Nucleus accumbens (tissue), 56 donors: ENCODE data around the gene LSM6.

Experiments
- DNase-seq, 56 donors: peaks; one replicate each; lab custom pipeline; 2025; lab: John Stamatoyannopoulos, UW

Gene LSM6

GRCh38 chr4:146183209-146183608, 7.7 kb downstream of the LSM6 start:
- no peak for DNase-seq

DNA sequence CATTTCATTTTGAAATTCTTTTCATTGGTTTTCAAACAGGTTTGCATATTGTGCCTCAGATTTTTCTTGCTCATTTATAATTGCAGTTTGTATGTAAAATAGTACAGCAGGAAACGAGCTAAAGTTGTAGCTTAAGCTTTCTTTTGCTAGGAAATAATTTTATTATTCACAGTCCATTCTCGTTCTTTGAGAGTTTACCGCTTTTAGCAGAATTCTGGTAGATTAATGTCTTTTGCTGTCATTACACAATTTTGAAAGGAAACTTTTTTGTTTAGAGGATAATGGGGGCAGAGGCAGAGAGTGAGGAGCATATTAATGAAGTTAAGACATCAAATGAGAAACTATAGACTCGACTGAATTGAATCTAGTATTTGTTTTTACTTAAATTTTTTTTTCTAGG, 10.5 kb downstream of the LSM6 start:
- no peak for DNase-seq

DNA sequence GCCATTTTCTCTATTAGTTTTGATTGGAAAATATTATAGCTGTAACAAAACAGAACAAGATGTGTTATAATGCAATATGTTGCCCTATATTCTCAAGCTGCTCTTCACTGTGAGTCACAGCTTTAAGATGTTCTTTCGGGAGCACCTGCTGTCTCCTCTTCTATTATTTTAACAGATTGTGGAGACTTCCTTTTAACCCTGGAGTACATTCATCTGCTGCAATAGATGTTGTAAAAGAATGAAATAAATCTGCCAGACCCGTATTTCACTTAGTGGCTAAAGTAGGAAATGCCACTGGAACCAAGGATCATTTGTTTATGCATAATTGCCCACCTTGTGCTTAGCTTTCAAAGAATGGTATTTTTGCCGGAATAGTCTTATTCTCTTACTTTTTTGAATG, 11.1 kb downstream of the LSM6 start:
- DNase-seq = no peak

- DNase-seq = no peak
Observed at GRCh38 chr4:146190456-146190855, 14.9 kb downstream of the LSM6 start.

DNA sequence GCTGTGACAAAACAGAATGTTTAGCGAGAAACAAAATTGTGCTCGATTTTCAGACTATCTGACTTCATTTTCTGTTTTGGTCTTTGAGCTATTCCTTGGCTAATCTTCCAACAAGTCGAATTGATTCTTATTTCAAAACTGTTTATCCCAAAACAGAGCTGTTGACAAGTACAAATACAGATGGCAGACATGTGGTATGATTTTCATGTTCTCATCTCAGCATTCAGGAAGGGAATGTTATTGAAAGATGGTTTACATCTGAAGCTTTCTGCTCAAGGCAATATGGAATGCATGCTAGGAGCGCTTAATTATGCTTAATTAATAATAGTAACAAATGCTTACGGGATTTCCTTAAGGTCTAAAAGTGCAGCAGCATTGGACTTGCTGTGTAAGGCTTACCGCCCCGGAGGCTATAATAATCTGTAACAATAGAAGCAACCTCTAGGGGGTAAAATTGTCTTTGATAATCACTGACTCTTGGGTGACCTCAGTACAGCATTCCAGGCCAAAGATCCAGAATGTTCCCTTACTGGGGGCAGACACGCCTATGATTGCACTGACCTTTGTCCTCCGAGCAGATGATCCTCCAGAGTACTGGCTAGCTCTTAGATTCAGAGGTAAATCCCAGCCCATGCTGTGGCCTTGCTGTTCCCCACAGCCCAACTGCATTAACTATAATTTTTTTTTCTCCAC, 16.4 kb downstream of the LSM6 start:
- no peak for DNase-seq

DNA sequence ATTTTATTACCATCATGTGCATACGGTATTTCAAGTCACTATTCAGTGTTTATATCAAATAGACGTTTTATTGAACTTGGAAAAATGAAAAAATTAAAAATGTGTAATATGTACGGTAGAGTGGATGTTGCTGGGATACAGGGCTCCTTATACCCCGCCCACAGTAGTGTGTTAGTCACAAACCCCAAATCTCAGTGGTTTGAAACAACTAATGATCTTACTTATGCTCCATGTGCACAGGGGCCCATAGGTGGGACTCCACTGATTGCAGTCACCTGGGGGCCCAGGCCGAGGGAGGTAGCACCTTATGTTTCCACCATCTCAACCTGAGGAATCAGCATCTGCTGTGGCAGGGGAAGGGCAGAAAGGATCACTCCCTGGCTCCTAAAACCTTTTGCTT, 18.1 kb downstream of the LSM6 start:
- no peak for DNase-seq

GRCh38 chr4:146194212-146194611, 18.7 kb downstream of the LSM6 start:
- DNase-seq = no peak

GRCh38 chr4:146202665-146203064, 27.1 kb downstream of the LSM6 start:
- no peak for DNase-seq

- DNase-seq = peak in 9 of 56 donors; percentile 4 to 30 (median 19)
Observed at GRCh38 chr4:146207410-146207809, 31.9 kb downstream of the LSM6 start.

GRCh38 chr4:146210890-146211289, 35.4 kb downstream of the LSM6 start:
- no peak for DNase-seq

- DNase-seq = peak in 5 of 56 donors; percentile 3 to 27 (median 9)
Observed at GRCh38 chr4:146211440-146211839, 35.9 kb downstream of the LSM6 start.

- DNase-seq = peak in 1 of 56 donors; percentile 21
Observed at GRCh38 chr4:146212781-146213180, 37.3 kb downstream of the LSM6 start.

GRCh38 chr4:146214238-146214637, 38.7 kb downstream of the LSM6 start, which contains the start of gene REELD1:
REELD1 (plus strand) TSS chr4:146214538; CDS start chr4:146216953, 2,415 bp downstream.
- no peak for DNase-seq

DNA sequence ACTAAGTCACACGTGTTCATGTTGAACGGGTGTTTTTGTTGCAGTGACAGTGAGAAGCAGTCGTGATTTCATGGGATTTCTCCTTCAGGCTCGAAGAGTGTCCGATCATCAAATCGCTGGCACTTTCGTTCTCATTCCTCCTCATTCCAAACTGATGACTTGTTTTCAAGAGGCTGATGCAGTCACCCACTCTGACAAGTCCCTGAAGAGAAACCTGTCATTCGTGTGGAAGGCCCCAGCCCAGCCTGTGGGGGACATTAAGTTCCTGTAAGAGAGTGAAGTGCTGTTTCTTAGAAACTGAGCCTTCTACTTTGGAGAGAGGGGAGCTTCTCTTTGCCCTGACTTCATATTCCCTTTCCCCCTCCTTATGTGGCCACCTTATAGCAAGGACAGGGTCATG, 46.8 kb downstream of the LSM6 start:
- DNase-seq = no peak

GRCh38 chr4:146224326-146224966, 48.9 kb downstream of the LSM6 start:
- peak in 11 of 56 donors; percentile 10 to 48 (median 15) for DNase-seq

DNA sequence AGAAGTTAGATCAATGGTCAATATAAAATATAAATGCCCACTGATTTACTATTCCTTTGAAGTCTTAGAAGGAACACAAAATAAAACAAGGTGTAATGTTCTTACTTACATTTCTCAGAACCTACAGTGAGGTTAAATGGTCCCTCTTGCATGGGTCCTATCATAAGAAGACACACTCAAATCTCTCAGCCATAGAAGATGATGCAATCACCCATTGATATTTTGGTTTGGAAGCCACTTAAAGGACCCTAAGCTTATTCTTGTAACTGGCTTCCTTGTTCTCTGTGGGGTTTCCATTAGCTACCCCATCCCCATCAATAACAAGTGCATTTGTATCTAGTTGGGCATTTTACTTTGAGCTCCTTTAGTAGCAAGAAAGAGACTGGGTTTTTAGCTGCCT, 53.9 kb downstream of the LSM6 start:
- no peak for DNase-seq

- DNase-seq = no peak
Observed at GRCh38 chr4:146232131-146232722, 56.7 kb downstream of the LSM6 start.

DNA sequence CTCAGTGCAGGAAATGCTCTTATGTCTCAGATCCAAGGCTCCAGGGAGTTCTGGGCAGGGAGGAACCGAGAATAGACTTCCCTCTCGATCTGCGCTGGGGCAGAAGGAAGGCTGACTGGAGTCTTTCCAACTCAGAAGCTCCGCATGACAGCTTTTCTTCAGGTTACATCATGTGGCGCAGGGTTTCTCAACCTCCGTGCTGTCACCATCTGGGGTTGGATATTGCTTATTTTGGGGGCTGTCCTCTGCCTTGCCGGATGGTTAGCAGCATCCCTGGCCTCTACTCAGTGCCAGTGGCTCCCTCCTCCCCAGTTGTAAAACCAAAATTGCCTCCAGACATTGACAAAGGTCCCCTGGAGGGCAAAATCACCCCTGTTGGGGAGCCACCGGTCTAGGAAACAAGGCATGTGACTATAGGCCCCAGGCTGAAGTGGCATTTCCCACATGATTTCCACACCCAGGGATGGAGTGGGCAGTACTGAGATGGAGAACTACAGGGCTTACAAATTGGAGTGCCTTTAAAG, 60.2 kb downstream of the LSM6 start:
- DNase-seq = no peak

DNA sequence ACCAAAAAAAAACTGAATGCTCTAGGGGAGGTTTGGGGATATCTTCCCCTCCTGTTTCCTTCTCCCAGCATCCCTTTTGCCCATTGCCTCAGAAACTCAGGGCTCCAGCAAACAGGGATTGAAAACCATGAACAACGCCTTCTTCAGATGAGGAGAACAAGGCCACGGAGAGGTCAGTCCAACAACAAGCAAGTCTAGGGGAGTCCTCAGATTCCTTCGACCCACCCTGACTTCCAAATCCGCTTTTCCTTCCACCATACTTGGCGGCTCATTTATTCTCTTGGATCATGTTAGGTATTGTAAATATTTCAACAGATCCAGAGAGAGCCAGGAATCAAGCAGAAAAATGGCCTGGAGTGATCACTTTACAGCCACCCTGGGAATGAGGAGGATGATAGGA, 60.7 kb downstream of the LSM6 start:
- DNase-seq = no peak

- no peak for DNase-seq
Observed at GRCh38 chr4:146237092-146237491, 61.6 kb downstream of the LSM6 start.

- DNase-seq = no peak
Observed at GRCh38 chr4:146238107-146238506, 62.6 kb downstream of the LSM6 start.
